Activated naive CD8-positive, alpha-beta T cell treated with anti-CD3 and anti-CD28 coated beads for 36 hours (primary cell): ENCODE measurements around the gene TLCD4. TPM values are rescaled to one million over a fixed set of nuclear protein-coding genes. Genes with fewer than 3 reads are reported as not detected.

ENCODE experiments used
- DNase-seq: peaks from one replicate; pipeline ENCODE4 v3.0.0; 2021
- H3K27ac Mint-ChIP-seq: one replicate; pipeline ENCODE4 v1.8.0; 2022; ENCODE audit warnings: mild to moderate bottlenecking, moderate library complexity, mixed read lengths
- H3K27me3 Mint-ChIP-seq: one replicate; pipeline ENCODE4 v1.8.0; 2022; ENCODE audit warnings: mild to moderate bottlenecking, mixed read lengths
- H3K36me3 Mint-ChIP-seq: one replicate; pipeline ENCODE4 v1.8.0; 2021; ENCODE audit warnings: mild to moderate bottlenecking, mixed read lengths
- H3K4me1 Mint-ChIP-seq: one replicate; pipeline ENCODE4 v1.8.0; 2021; ENCODE audit warnings: mixed read lengths
- H3K4me3 Mint-ChIP-seq: one replicate; pipeline ENCODE4 v1.8.0; 2022; ENCODE audit warnings: mild to moderate bottlenecking, moderate library complexity, mixed read lengths
- H3K9me3 Mint-ChIP-seq: one replicate; pipeline ENCODE4 v1.8.0; 2022; ENCODE audit warnings: mixed read lengths
- total RNA-seq, 2 experiments: library from RNA; stranded (reverse); gene quantifications; one replicate each; pipeline ENCODE4 v1.2.3, GENCODE V29; 2021

TLCD4 gene
- under 1 TPM; 0.45 to 0.60 TPM for total RNA-seq

GRCh38 chr1:95117207-95118066 is at the start of gene TLCD4:
Gene TLCD4, plus strand, starts transcription at chr1:95117355. Its CDS starts 26,547 bp downstream, at chr1:95143902.
- H3K4me3 Mint-ChIP-seq: peak within 1 kb of the TSS; percentile 82
- H3K9me3 Mint-ChIP-seq: no peaks in the 10 kb centered on the region
- DNase-seq: peak; percentile 40
- peaks cover 60% of the 10 kb centered on the region for H3K27me3 Mint-ChIP-seq
- no peak within 1 kb of the TSS for H3K27ac Mint-ChIP-seq
- H3K4me1 Mint-ChIP-seq: peaks cover 5% of the 10 kb centered on the region
- no peaks in the 10 kb centered on the region for H3K36me3 Mint-ChIP-seq

GRCh38 chr1:95067568-95067967 is 49.6 kb upstream of the TLCD4 start:
- peaks cover 9% of the 10 kb centered on the region for H3K4me1 Mint-ChIP-seq
- no peak overlapping the region for H3K27ac Mint-ChIP-seq
- peaks cover 23% of the 10 kb centered on the region for H3K36me3 Mint-ChIP-seq

GRCh38 chr1:95068956-95069709 is 48.0 kb upstream of the TLCD4 start:
- H3K27ac Mint-ChIP-seq: no peak overlapping the region
- no peak overlapping the region for H3K4me3 Mint-ChIP-seq
- H3K9me3 Mint-ChIP-seq: no peaks in the 10 kb centered on the region
- DNase-seq: no peak
- H3K4me1 Mint-ChIP-seq: peaks cover 13% of the 10 kb centered on the region
- no peaks in the 10 kb centered on the region for H3K27me3 Mint-ChIP-seq
- peaks cover 8% of the 10 kb centered on the region for H3K36me3 Mint-ChIP-seq

More at GRCh38 chr1:95067568-95067967, 49.6 kb upstream of the TLCD4 start:
- Mint-ChIP-seq H3K27me3 (no peaks in the 10 kb centered on the region), H3K4me3 (no peak overlapping the region), H3K9me3 (no peaks in the 10 kb centered on the region)
- DNase-seq: no peak

- Mint-ChIP-seq H3K4me3 (no peak overlapping the region), H3K27ac (no peak overlapping the region), H3K36me3 (peaks cover 5% of the 10 kb centered on the region), H3K9me3 (no peaks in the 10 kb centered on the region), H3K27me3 (no peaks in the 10 kb centered on the region), H3K4me1 (peaks cover 13% of the 10 kb centered on the region)
- no peak for DNase-seq
Measured at GRCh38 chr1:95069710-95070093, 47.5 kb upstream of the TLCD4 start.

GRCh38 chr1:95071539-95071938 is 45.6 kb upstream of the TLCD4 start:
- no peak overlapping the region for H3K27ac Mint-ChIP-seq
- H3K36me3 Mint-ChIP-seq: peaks cover 5% of the 10 kb centered on the region
- no peaks in the 10 kb centered on the region for H3K9me3 Mint-ChIP-seq
- no peaks in the 10 kb centered on the region for H3K27me3 Mint-ChIP-seq
- H3K4me1 Mint-ChIP-seq: peaks cover 13% of the 10 kb centered on the region
- no peak for DNase-seq
- H3K4me3 Mint-ChIP-seq: peak overlapping the region; percentile 91

- peaks cover 5% of the 10 kb centered on the region for H3K36me3 Mint-ChIP-seq
- no peak for DNase-seq
- H3K27me3 Mint-ChIP-seq: no peaks in the 10 kb centered on the region
- H3K9me3 Mint-ChIP-seq: no peaks in the 10 kb centered on the region
- peaks cover 13% of the 10 kb centered on the region for H3K4me1 Mint-ChIP-seq
- peak overlapping the region; percentile 94 for H3K27ac Mint-ChIP-seq
- peak overlapping the region; percentile 91 for H3K4me3 Mint-ChIP-seq
Measured at GRCh38 chr1:95072117-95072516, 45.0 kb upstream of the TLCD4 start.

- DNase-seq: peak; percentile 89
- H3K4me1 Mint-ChIP-seq: peaks cover 13% of the 10 kb centered on the region
- H3K4me3 Mint-ChIP-seq: peak within 1 kb of the TSS; percentile 91
- H3K9me3 Mint-ChIP-seq: no peaks in the 10 kb centered on the region
- peak within 1 kb of the TSS; percentile 94 for H3K27ac Mint-ChIP-seq
- peaks cover 2% of the 10 kb centered on the region for H3K36me3 Mint-ChIP-seq
- H3K27me3 Mint-ChIP-seq: no peaks in the 10 kb centered on the region
Measured at GRCh38 chr1:95072532-95073419, 44.4 kb upstream of the TLCD4 start, which contains the start of gene ALG14. Gene ALG14, minus strand, starts transcription at chr1:95072951. Its CDS starts 53 bp downstream, at chr1:95072898.

GRCh38 chr1:95073446-95073845 is 43.7 kb upstream of the TLCD4 start:
- peak overlapping the region; percentile 91 for H3K4me3 Mint-ChIP-seq
- no peak for DNase-seq
- no peaks in the 10 kb centered on the region for H3K27me3 Mint-ChIP-seq
- H3K9me3 Mint-ChIP-seq: no peaks in the 10 kb centered on the region
- H3K27ac Mint-ChIP-seq: peak overlapping the region; percentile 94
- peaks cover 13% of the 10 kb centered on the region for H3K4me1 Mint-ChIP-seq
- no peaks in the 10 kb centered on the region for H3K36me3 Mint-ChIP-seq

GRCh38 chr1:95076034-95076433 is 41.1 kb upstream of the TLCD4 start:
- peaks cover 12% of the 10 kb centered on the region for H3K4me1 Mint-ChIP-seq
- no peaks in the 10 kb centered on the region for H3K9me3 Mint-ChIP-seq
- DNase-seq: no peak
- no peak overlapping the region for H3K4me3 Mint-ChIP-seq
- H3K27ac Mint-ChIP-seq: no peak overlapping the region
- no peaks in the 10 kb centered on the region for H3K27me3 Mint-ChIP-seq
- H3K36me3 Mint-ChIP-seq: no peaks in the 10 kb centered on the region

GRCh38 chr1:95080446-95080845 is 36.7 kb upstream of the TLCD4 start:
- no peak for DNase-seq
- H3K4me1 Mint-ChIP-seq: peaks cover 3% of the 10 kb centered on the region
- H3K4me3 Mint-ChIP-seq: no peak overlapping the region
- H3K27ac Mint-ChIP-seq: no peak overlapping the region
- no peaks in the 10 kb centered on the region for H3K36me3 Mint-ChIP-seq
- no peaks in the 10 kb centered on the region for H3K27me3 Mint-ChIP-seq
- H3K9me3 Mint-ChIP-seq: no peaks in the 10 kb centered on the region

GRCh38 chr1:95080879-95081278 is 36.3 kb upstream of the TLCD4 start:
- Mint-ChIP-seq H3K36me3 (no peaks in the 10 kb centered on the region), H3K27ac (no peak overlapping the region), H3K27me3 (no peaks in the 10 kb centered on the region), H3K9me3 (no peaks in the 10 kb centered on the region), H3K4me1 (peaks cover 3% of the 10 kb centered on the region), H3K4me3 (no peak overlapping the region)
- no peak for DNase-seq

GRCh38 chr1:95084317-95085176 is 32.6 kb upstream of the TLCD4 start:
- Mint-ChIP-seq H3K27ac (no peak overlapping the region), H3K36me3 (no peaks in the 10 kb centered on the region), H3K4me1 (peaks cover 3% of the 10 kb centered on the region), H3K27me3 (no peaks in the 10 kb centered on the region), H3K4me3 (no peak overlapping the region), H3K9me3 (no peaks in the 10 kb centered on the region)
- DNase-seq: no peak

- Mint-ChIP-seq H3K4me1 (peaks cover 3% of the 10 kb centered on the region), H3K9me3 (no peaks in the 10 kb centered on the region), H3K4me3 (no peak overlapping the region), H3K36me3 (no peaks in the 10 kb centered on the region), H3K27me3 (no peaks in the 10 kb centered on the region), H3K27ac (no peak overlapping the region)
- DNase-seq: no peak
Measured at GRCh38 chr1:95085376-95085775, 31.8 kb upstream of the TLCD4 start.

GRCh38 chr1:95086949-95087533 is 30.1 kb upstream of the TLCD4 start:
- no peaks in the 10 kb centered on the region for H3K36me3 Mint-ChIP-seq
- peaks cover 3% of the 10 kb centered on the region for H3K4me1 Mint-ChIP-seq
- no peaks in the 10 kb centered on the region for H3K9me3 Mint-ChIP-seq
- peaks cover 9% of the 10 kb centered on the region for H3K27me3 Mint-ChIP-seq
- no peak for DNase-seq
- no peak overlapping the region for H3K27ac Mint-ChIP-seq
- H3K4me3 Mint-ChIP-seq: no peak overlapping the region
